H9 (cell line): Measurements from ENCODE around the gene SRRM2. TPM values are rescaled to one million over a fixed set of nuclear protein-coding genes. Genes with fewer than 3 reads are reported as not detected.

Source experiments
- DNase-seq: peaks from one replicate; pipeline ENCODE4 v3.0.0-alpha.2; 2017
- H2AFZ ChIP-seq: one replicate; pipeline ENCODE4 v1.6.1; 2013; ENCODE audit warnings: mild to moderate bottlenecking, low read length, control low read depth, moderate library complexity
- H2AK5ac ChIP-seq: 2 replicates; pipeline ENCODE4 v1.6.1; 2013; ENCODE audit warnings: low read length, control low read depth, mixed read lengths; ENCODE audit not compliant: insufficient read length
- H2BK120ac ChIP-seq: one replicate; pipeline ENCODE4 v1.6.1; 2013; ENCODE audit warnings: low read depth, mild to moderate bottlenecking, low read length, control low read depth, inconsistent platforms; ENCODE audit not compliant: poor library complexity, severe bottlenecking
- H2BK12ac ChIP-seq: 2 replicates; pipeline ENCODE4 v1.6.1; 2013; ENCODE audit warnings: low read length, control low read depth, mixed read lengths, low read depth; ENCODE audit not compliant: insufficient read length
- H2BK15ac ChIP-seq: 2 replicates; pipeline ENCODE4 v1.6.1; 2013; ENCODE audit warnings: low read depth, low read length, control low read depth
- H2BK20ac ChIP-seq: one replicate; pipeline ENCODE4 v1.6.1; 2013; ENCODE audit warnings: low read depth, mild to moderate bottlenecking, low read length, control low read depth, inconsistent platforms; ENCODE audit not compliant: poor library complexity, severe bottlenecking
- H2BK5ac ChIP-seq: 2 replicates; pipeline ENCODE4 v1.6.1; 2013; ENCODE audit warnings: low read length, control low read depth, mixed read lengths; ENCODE audit not compliant: insufficient read length
- H3K14ac ChIP-seq: 2 replicates; pipeline ENCODE4 v1.6.1; 2013; ENCODE audit warnings: low read length, control low read depth; ENCODE audit not compliant: insufficient read depth
- H3K18ac ChIP-seq: 2 replicates; pipeline ENCODE4 v1.6.1; 2013; ENCODE audit warnings: low read depth, mild to moderate bottlenecking, mixed read lengths, low read length, control low read depth; ENCODE audit not compliant: insufficient read length
- H3K23ac ChIP-seq: 2 replicates; pipeline ENCODE4 v1.6.1; 2013; ENCODE audit warnings: low read length, control low read depth, mixed read lengths, low read depth; ENCODE audit not compliant: insufficient read length
- H3K23me2 ChIP-seq: 2 replicates; pipeline ENCODE4 v1.6.1; 2013; ENCODE audit warnings: low read depth, mild to moderate bottlenecking, mixed read lengths, low read length, control low read depth; ENCODE audit not compliant: insufficient read length, poor library complexity, severe bottlenecking
- H3K27ac ChIP-seq: 2 replicates; pipeline ENCODE4 v1.5.1; 2013; ENCODE audit warnings: low read length, control low read depth, mixed read lengths, low read depth; ENCODE audit not compliant: insufficient read length
- H3K27me3 ChIP-seq: 2 replicates; pipeline ENCODE4 v1.6.1; 2013; ENCODE audit warnings: low read length, control low read depth, inconsistent platforms; ENCODE audit not compliant: insufficient read depth
- H3K4ac ChIP-seq: 2 replicates; pipeline ENCODE4 v1.6.1; 2013; ENCODE audit warnings: low read depth, mild to moderate bottlenecking, control low read depth, inconsistent platforms, low read length, moderate library complexity
- H3K4me1 ChIP-seq: 2 replicates; pipeline ENCODE4 v1.6.1; 2013; ENCODE audit warnings: low read length, control low read depth, inconsistent platforms; ENCODE audit not compliant: insufficient read depth
- H3K4me2 ChIP-seq: 2 replicates; pipeline ENCODE4 v1.6.1; 2013; ENCODE audit warnings: low read length, control low read depth, mixed read lengths; ENCODE audit not compliant: insufficient read length, insufficient read depth
- H3K56ac ChIP-seq: 2 replicates; pipeline ENCODE4 v1.6.1; 2013; ENCODE audit warnings: low read depth, mild to moderate bottlenecking, mixed read lengths, low read length, control low read depth; ENCODE audit not compliant: insufficient read length
- H3K79me1 ChIP-seq: 2 replicates; pipeline ENCODE4 v1.6.1; 2013; ENCODE audit warnings: low read depth, mild to moderate bottlenecking, moderate library complexity, low read length, control low read depth, inconsistent platforms; ENCODE audit not compliant: insufficient read depth, poor library complexity, severe bottlenecking
- H3K79me2 ChIP-seq: 2 replicates; pipeline ENCODE4 v1.6.1; 2013; ENCODE audit warnings: low read length, control low read depth, inconsistent platforms; ENCODE audit not compliant: insufficient read depth
- H3K9ac ChIP-seq: 2 replicates; pipeline ENCODE4 v1.6.1; 2013; ENCODE audit warnings: low read length, control low read depth, mixed read lengths; ENCODE audit not compliant: insufficient read length; ENCODE audit errors: extremely low read depth
- H3K9me3 ChIP-seq: one replicate; pipeline ENCODE4 v1.6.1; 2013; ENCODE audit warnings: low read depth, low read length, inconsistent platforms; ENCODE audit not compliant: control insufficient read depth
- H3T11ph ChIP-seq: one replicate; pipeline ENCODE4 v1.6.1; 2013; ENCODE audit warnings: mild to moderate bottlenecking, low read length, control low read depth, inconsistent platforms
- H4K20me1 ChIP-seq: one replicate; pipeline ENCODE4 v1.6.1; 2013; ENCODE audit not compliant: control insufficient read depth, insufficient read length, insufficient read depth
- H4K5ac ChIP-seq: 2 replicates; pipeline ENCODE4 v1.6.1; 2013; ENCODE audit warnings: low read depth, mild to moderate bottlenecking, mixed read lengths, low read length, control low read depth; ENCODE audit not compliant: insufficient read length
- H4K8ac ChIP-seq: replicated peaks from 2 replicates; pipeline ENCODE4 v1.6.1; 2013; ENCODE audit warnings: low read length, control low read depth, mixed read lengths, low read depth; ENCODE audit not compliant: insufficient read length
- H4K91ac ChIP-seq: 2 replicates; pipeline ENCODE4 v1.6.1; 2013; ENCODE audit warnings: low read depth, mild to moderate bottlenecking, moderate library complexity, mixed read lengths, low read length, control low read depth; ENCODE audit not compliant: insufficient read length
- H3K27ac Mint-ChIP-seq, 3 experiments: 2 replicates in 2 of 3; 3 replicates in 1 of 3; pipeline ENCODE4 v1.8.0; 2020 to 2021; ENCODE audit warnings: mixed read lengths in 3 of 3, mild to moderate bottlenecking in 1 of 3, moderate library complexity in 1 of 3
- H3K27me3 Mint-ChIP-seq: 2 replicates; pipeline ENCODE4 v1.8.0; 2021; ENCODE audit warnings: low read depth, mild to moderate bottlenecking, moderate library complexity, mixed read lengths
- H3K36me3 Mint-ChIP-seq, 3 experiments: 2 replicates in 2 of 3; 3 replicates in 1 of 3; pipeline ENCODE4 v1.8.0; 2020 to 2021; ENCODE audit warnings: low read depth in 3 of 3, mixed read lengths in 3 of 3; ENCODE audit not compliant: insufficient read depth in 1 of 3
- H3K4me1 Mint-ChIP-seq, 2 experiments: 2 replicates each; pipeline ENCODE4 v1.8.0; 2020; ENCODE audit warnings: mixed read lengths in 2 of 2
- H3K4me3 Mint-ChIP-seq, 2 experiments: 2 replicates in 1 of 2; 3 replicates in 1 of 2; pipeline ENCODE4 v1.8.0; 2020 to 2021; ENCODE audit warnings: mild to moderate bottlenecking in 2 of 2, mixed read lengths in 2 of 2, moderate library complexity in 1 of 2
- H3K9me3 Mint-ChIP-seq, 2 experiments: 2 replicates in 1 of 2; 3 replicates in 1 of 2; pipeline ENCODE4 v1.8.0; 2020; ENCODE audit warnings: mild to moderate bottlenecking in 2 of 2, mixed read lengths in 2 of 2, moderate library complexity in 1 of 2
- CTCF ChIP-seq: fragments of 200-600 bp; sonication (generic); conservative IDR thresholded peaks from 3 replicates; pipeline ENCODE4 v1.8.0; 2021; ENCODE audit warnings: antibody characterized with exemption, mild to moderate bottlenecking
- WGBS: extraction: QIAGEN DNeasy Blood & Tissue Kit; methylation state at CpG from one replicate; pipeline ENCODE4 v1.1.7; 2013; ENCODE audit warnings: missing lambda C conversion rate, low lambda C conversion rate, mixed read lengths; ENCODE audit not compliant: insufficient read length; ENCODE audit errors: extremely low coverage; 5-methylcytosine and 5-hydroxymethylcytosine counted together
- total RNA-seq: library from RNA; stranded (reverse); gene quantifications from 2 replicates; pipeline ENCODE4 v1.2.1, GENCODE V29; 2021

The SRRM2 gene
- total RNA-seq, 1 experiment from 2014 or later, result 694 TPM

GRCh38 chr16:2742323-2743006, 10.0 kb upstream of the SRRM2 start:
- no peak overlapping the region for H3K4me2 ChIP-seq
- no peak overlapping the region for H4K5ac ChIP-seq
- no peak overlapping the region for H3K56ac ChIP-seq
- H3K79me1 ChIP-seq, result no peaks in the 10 kb centered on the region
- no peak overlapping the region for H2BK20ac ChIP-seq
- no peak overlapping the region for H3K4ac ChIP-seq
- H3K27ac ChIP-seq, result no peak overlapping the region
- H4K8ac ChIP-seq, result no peak overlapping the region
- no peak overlapping the region for H3T11ph ChIP-seq
- H2BK12ac ChIP-seq, result no peak overlapping the region
- no peak for DNase-seq
- H2BK120ac ChIP-seq, result no peak overlapping the region
- H3K4me1 ChIP-seq, result no peaks in the 10 kb centered on the region
- no peak for TF ChIP-seq CTCF
- no peak overlapping the region for H2BK5ac ChIP-seq
- Mint-ChIP-seq H3K36me3 (no peaks in the 10 kb centered on the region), H3K9me3 (no peaks in the 10 kb centered on the region), H3K27ac (no peak overlapping the region), H3K4me3 (no peak overlapping the region), H3K4me1 (peaks cover 9 to 15% of the 10 kb centered on the region in 2 experiments; a peak in 2 of 4 replicates), H3K27me3 (no peaks in the 10 kb centered on the region; the same call in 1 of the 2 replicates)
- H4K91ac ChIP-seq, result no peak overlapping the region
- H3K23me2 ChIP-seq, result no peaks in the 10 kb centered on the region
- no peaks in the 10 kb centered on the region for H4K20me1 ChIP-seq
- H3K9me3 ChIP-seq, result no peaks in the 10 kb centered on the region
- no CpG with 5 or more reads among the region's 12 CpGs for WGBS
- H3K9ac ChIP-seq, result no peak overlapping the region
- H3K18ac ChIP-seq, result no peak overlapping the region
- H2AK5ac ChIP-seq, result no peak overlapping the region
- no peak overlapping the region for H3K23ac ChIP-seq
- H3K79me2 ChIP-seq, result no peaks in the 10 kb centered on the region
- no peak overlapping the region for H2AFZ ChIP-seq
- no peak overlapping the region for H3K14ac ChIP-seq
- H3K27me3 ChIP-seq, result no peaks in the 10 kb centered on the region
- H2BK15ac ChIP-seq, result no peak overlapping the region
